Esophagus squamous epithelium (tissue), 5 donors: Measurements from ENCODE around the gene GABBR2. TPM values are rescaled to one million over a fixed set of nuclear protein-coding genes. Genes with fewer than 3 reads are reported as not detected.

Experiments
- DNase-seq: peaks from one replicate; lab custom pipeline; 2025; lab: John Stamatoyannopoulos, UW
- H3K27ac ChIP-seq, 4 donors: fragments of 200-600 bp; sonication (generic); one replicate each; pipeline ENCODE4 v1.5.1; 2016 to 2019; ENCODE audit warnings: mild to moderate bottlenecking in 1 of 4
- H3K27me3 ChIP-seq, 4 donors: fragments of 200-600 bp; sonication (generic); 1 replicate in 3 of 4; 2 replicates in 1 of 4; pipeline versions ENCODE4 v1.5.1 to v1.6.0; 2017 to 2021; ENCODE audit warnings: antibody characterized with exemption in 1 of 4
- H3K36me3 ChIP-seq, 3 donors: fragments of 200-600 bp; sonication (generic); one replicate each; pipeline ENCODE4 v1.5.1; 2016 to 2019
- H3K4me1 ChIP-seq, 3 donors: fragments of 200-600 bp; sonication (generic); one replicate each; pipeline ENCODE4 v1.5.1; 2017 to 2019
- H3K4me3 ChIP-seq, 4 donors: fragments of 200-600 bp; sonication (generic); 1 replicate in 3 of 4; 2 replicates in 1 of 4; pipeline ENCODE4 v1.5.1; 2016 to 2019; ENCODE audit warnings: mild to moderate bottlenecking in 2 of 4, moderate library complexity in 1 of 4
- H3K9me3 ChIP-seq, 3 donors: fragments of 200-600 bp; sonication (generic); one replicate each; pipeline ENCODE4 v1.5.1; 2016 to 2019
- CTCF ChIP-seq, 6 experiments: fragments of 450-650 bp in 4 of 6; fragments of 200-600 bp in 2 of 6; sonication (generic) in 2 of 6; IDR thresholded peaks; one replicate each; pipeline ENCODE4 v1.5.1; 2016 to 2019; ENCODE audit warnings: antibody characterized with exemption in 6 of 6, mild to moderate bottlenecking in 4 of 6, moderate library complexity in 4 of 6
- POLR2A ChIP-seq, 4 donors: fragments of 450-650 bp; IDR thresholded peaks; one replicate each; pipeline ENCODE4 v1.6.1; 2017; ENCODE audit warnings: antibody characterized with exemption in 4 of 4, mild to moderate bottlenecking in 4 of 4, moderate library complexity in 3 of 4
- WGBS, 2 donors: methylation state at CpG; one replicate each; pipeline ENCODE4 v1.1.5; 2018; 5-methylcytosine and 5-hydroxymethylcytosine counted together
- intact Hi-C: fragments of 100-400 bp; cut with DNase I; formaldehyde crosslinking; loops from one replicate; pipeline ENCODE4 v1.15.0; 2022
- total RNA-seq, 4 donors: library from RNA; depleted of rRNA; stranded (reverse); fragments of >200 nt; gene quantifications; one replicate each; pipeline ENCODE4 v1.1.0, GENCODE V29; 2016
- donor health status: DM: yes; HTN: yes; CAD: no.

Gene GABBR2
- total RNA-seq, 4 donors from 2014 or later: not detected

GRCh38 chr9:98364086-98364485 lies 344.6 kb downstream of the GABBR2 start:
- intact Hi-C loops: no loop called here
- DNase-seq: no peak
- no peak overlapping the region for H3K27ac ChIP-seq
- TF ChIP-seq POLR2A (IDR thresholded peaks at IDR 0.05) (no peak), CTCF (IDR thresholded peaks at IDR 0.05) (no peak)
- no peaks in the 10 kb centered on the region for H3K36me3 ChIP-seq
- WGBS, 2 donors: 41 to 72% methylated on average over 3 to 4 of the region's 4 CpGs
- H3K4me1 ChIP-seq: no peaks in the 10 kb centered on the region
- H3K4me3 ChIP-seq: no peak overlapping the region
- peaks cover 0 to 17% (median 0%) of the 10 kb centered on the region in 4 donors for H3K27me3 ChIP-seq
- peaks cover 0 to 17% (median 11%) of the 10 kb centered on the region in 3 donors for H3K9me3 ChIP-seq

- Histone ChIP-seq H3K36me3 (no peaks in the 10 kb centered on the region), H3K27ac (no peak overlapping the region), H3K27me3 (peaks cover 0 to 17% (median 0%) of the 10 kb centered on the region in 4 donors), H3K4me1 (no peaks in the 10 kb centered on the region), H3K9me3 (peaks cover 0 to 17% (median 11%) of the 10 kb centered on the region in 3 donors), H3K4me3 (no peak overlapping the region)
- intact Hi-C loops: no loop called here
- DNase-seq: no peak
- WGBS, 2 donors: 41 to 50% methylated on average over 6 of the region's 6 CpGs
- TF ChIP-seq CTCF (IDR thresholded peaks at IDR 0.05) (no peak), POLR2A (IDR thresholded peaks at IDR 0.05) (no peak)
Measured at GRCh38 chr9:98363644-98364043, 345.1 kb downstream of the GABBR2 start.

- no peak overlapping the region for H3K4me3 ChIP-seq
Measured at GRCh38 chr9:98362624-98363252, 346.0 kb downstream of the GABBR2 start.

GRCh38 chr9:98361645-98362044 lies 347.1 kb downstream of the GABBR2 start:
- intact Hi-C loops: no loop called here

More at GRCh38 chr9:98362624-98363252, 346.0 kb downstream of the GABBR2 start:
- Histone ChIP-seq H3K4me1 (no peaks in the 10 kb centered on the region), H3K9me3 (peaks cover 0 to 17% (median 11%) of the 10 kb centered on the region in 3 donors), H3K27ac (no peak overlapping the region), H3K36me3 (no peaks in the 10 kb centered on the region), H3K27me3 (peaks cover 0 to 17% (median 0%) of the 10 kb centered on the region in 4 donors)
- intact Hi-C loops: no loop called here
- no peak for DNase-seq
- WGBS, 2 donors: 79 to 95% methylated on average over 5 to 9 of the region's 11 CpGs
- no peak for TF ChIP-seq CTCF (IDR thresholded peaks at IDR 0.05)
- TF ChIP-seq POLR2A (IDR thresholded peaks at IDR 0.05): no peak

More at GRCh38 chr9:98361645-98362044, 347.1 kb downstream of the GABBR2 start:
- 25 to 45% methylated on average over 2 to 3 of the region's 3 CpGs for WGBS, 2 donors
- no peak for DNase-seq
- Histone ChIP-seq H3K27ac (no peak overlapping the region), H3K4me3 (no peak overlapping the region), H3K27me3 (peaks cover 0 to 17% (median 0%) of the 10 kb centered on the region in 4 donors), H3K36me3 (no peaks in the 10 kb centered on the region), H3K9me3 (peaks cover 0 to 17% (median 11%) of the 10 kb centered on the region in 3 donors), H3K4me1 (no peaks in the 10 kb centered on the region)
- TF ChIP-seq CTCF (IDR thresholded peaks at IDR 0.05) (no peak), POLR2A (IDR thresholded peaks at IDR 0.05) (no peak)
